ENCODE measurements around the gene TCERG1L.
"Not testable (repeated sequence)": the region's sequence is repeated elsewhere in the genome, so short reads cannot be mapped to it uniquely, and the experiment has no call there.

Gene TCERG1L

DNA sequence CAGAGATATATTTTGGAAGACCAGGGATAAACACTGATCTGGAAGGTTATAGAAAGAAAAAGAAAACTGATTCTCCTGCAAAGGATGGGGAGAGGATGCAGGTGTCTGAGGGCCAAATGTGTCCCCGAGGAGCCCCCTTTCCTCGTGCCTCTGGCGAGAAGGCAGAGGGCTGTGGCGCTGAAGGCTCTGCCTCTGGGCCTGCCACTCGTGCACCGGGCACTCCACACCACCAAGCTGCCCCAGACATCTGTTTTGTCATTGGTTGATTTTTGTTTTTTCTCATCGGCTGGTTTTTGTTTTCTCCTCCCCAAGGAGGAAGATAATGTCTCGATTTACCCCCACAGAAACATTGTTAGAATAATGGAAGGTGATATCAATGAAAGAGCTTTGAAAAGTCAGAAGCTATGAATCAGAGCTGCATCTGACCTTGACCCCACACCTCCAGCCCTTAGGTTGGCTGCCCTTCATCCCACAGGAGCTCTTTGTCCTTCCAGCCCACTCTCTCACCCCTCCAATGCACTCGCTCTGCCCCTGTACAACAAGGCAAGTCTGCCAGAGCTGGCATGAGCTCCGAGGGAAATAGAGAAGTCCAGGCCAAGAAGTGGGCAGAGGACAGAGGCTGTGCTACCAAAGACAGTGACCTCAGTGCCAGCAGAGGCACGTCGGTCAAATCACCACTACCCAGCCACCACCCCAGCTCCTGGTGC is 124.8 kb downstream of the TCERG1L start:
- no peak for DNase-seq (ENCODE audit: low read depth in 2 of 2)

DNA sequence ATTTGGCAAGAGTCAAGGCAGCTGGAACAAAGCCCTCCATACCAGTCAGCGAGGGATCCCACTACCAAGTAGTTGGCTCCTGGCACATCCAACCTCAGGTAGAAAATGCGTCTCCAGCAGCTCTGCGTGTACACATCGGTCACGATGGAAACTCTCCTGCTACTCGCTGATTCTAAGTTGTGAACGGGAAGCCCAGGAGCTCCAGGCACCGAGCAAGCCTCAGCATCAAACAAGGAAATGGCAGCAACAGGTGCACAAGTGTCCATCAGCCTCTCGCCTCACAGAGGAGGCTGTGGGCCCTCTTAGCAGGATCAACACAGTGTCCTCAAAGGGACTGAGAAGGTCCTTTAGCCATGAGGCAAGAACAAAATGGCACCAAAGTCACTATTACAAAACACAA is 127.0 kb downstream of the TCERG1L start:
- DNase-seq (ENCODE audit: low read depth in 2 of 2) = no peak

DNA sequence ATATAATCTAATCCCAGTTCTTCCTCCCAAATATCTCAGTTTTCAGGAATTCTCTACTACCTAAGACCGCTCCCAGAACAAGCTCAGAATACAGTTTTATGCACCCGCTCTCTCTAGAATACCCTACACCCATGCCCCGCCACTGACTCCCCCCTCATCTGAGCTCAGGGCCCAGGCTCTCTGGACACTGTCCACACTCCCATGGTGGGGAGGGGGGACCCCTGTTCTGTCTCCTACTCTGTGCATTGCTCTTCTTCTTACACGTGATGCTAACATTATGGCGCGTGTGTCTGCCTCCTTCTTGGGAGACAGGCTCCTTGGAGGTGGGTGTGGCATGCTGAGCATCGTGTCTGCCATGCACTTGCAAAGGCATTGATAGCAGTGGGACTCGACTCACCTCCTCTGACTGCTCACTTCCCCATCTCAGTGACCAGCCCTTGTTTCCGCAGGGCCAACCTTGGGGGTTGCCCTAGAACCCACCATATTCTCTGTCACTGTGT is 127.9 kb downstream of the TCERG1L start:
- no peak for DNase-seq (ENCODE audit: low read depth in 2 of 2)

GRCh38 chr10:131181456-131181855 is 130.1 kb downstream of the TCERG1L start:
- DNase-seq (ENCODE audit: low read depth in 2 of 2) = no peak

DNA sequence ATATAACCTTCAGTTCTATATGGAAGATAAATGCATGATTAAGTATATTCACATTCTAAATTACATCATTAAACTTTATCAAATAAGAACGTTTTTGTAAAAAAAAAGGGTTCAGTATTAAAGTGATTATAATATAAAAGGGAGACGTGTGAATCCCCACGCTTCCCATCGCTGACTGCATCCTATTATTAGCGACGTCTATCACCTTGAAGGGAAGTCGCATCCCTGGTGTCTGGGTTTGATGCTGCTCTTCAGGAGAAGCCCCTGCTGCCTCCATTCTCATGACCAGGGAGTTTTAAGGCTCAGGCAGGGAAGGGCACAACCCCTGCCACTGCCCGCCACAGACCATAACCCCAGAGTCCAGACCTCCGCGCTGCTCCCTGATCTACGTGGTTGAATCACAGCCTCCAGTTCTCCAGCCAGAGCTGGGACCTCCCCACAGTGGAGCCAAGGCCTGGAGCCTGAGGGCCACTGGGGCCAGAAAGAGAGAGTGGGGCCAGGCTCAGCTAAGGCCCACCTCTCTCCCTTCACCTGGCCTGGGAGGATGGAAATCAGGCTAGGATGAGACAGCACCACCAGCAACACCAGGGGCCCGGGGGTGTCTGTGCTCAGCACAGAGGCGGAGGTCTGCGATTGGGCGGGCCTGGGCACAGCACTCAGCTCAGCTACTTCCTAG is 130.6 kb downstream of the TCERG1L start:
- DNase-seq (ENCODE audit: low read depth in 2 of 2) = no peak

DNA sequence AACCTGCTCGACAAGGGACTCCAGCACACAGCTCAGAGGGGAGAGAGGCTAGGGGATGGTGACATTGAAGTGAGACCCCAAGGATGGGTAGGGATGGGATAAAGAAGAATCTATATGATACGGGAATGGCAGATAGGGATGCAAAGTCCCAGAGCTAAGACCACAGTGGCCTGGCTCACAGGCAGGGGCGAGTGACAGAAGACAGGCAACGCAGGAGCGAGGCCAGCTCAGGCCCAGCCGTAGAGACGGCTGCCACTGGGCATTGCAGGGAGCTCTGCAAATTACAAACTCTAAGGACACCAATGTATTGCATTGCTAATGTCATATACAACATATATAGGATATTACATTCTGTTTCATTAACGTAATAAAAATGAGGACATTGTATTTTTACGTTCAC is 131.4 kb downstream of the TCERG1L start:
- DNase-seq (ENCODE audit: low read depth in 2 of 2) = no peak

- DNase-seq (ENCODE audit: low read depth in 2 of 2) = no peak
These were observed 132.2 kb downstream of the TCERG1L start for GRCh38 chr10:131179361-131179760.

GRCh38 chr10:131178521-131179331 is 132.8 kb downstream of the TCERG1L start:
- no peak for DNase-seq (ENCODE audit: low read depth in 2 of 2)

GRCh38 chr10:131177431-131178327 is 133.8 kb downstream of the TCERG1L start:
- DNase-seq (ENCODE audit: low read depth in 2 of 2) = no peak

GRCh38 chr10:131176907-131177306 is 134.6 kb downstream of the TCERG1L start:
- no peak for DNase-seq (ENCODE audit: low read depth in 2 of 2)

- DNase-seq (ENCODE audit: low read depth in 2 of 2) = not testable (repeated sequence)
These were observed 135.2 kb downstream of the TCERG1L start for GRCh38 chr10:131176324-131176723.

DNA sequence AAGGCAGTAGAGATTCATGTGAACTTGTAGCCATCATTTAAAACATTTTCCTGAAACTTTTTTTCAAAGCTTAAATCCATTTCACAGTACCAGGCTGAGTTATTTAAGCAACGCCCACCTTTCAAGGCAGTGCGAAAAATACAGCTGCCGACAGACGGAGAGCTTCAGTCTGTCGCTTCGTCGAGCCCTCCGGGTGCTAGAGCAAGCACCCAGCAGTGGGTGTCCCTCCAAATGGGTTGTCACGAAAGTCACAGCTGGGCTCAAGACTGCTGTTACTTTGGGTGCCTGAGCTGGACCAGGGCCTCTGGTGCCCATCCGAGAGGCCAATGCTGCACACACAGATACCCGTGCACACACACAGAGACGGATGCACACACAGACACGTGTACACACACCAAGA is 135.6 kb downstream of the TCERG1L start:
- DNase-seq (ENCODE audit: low read depth in 2 of 2) = no peak

DNA sequence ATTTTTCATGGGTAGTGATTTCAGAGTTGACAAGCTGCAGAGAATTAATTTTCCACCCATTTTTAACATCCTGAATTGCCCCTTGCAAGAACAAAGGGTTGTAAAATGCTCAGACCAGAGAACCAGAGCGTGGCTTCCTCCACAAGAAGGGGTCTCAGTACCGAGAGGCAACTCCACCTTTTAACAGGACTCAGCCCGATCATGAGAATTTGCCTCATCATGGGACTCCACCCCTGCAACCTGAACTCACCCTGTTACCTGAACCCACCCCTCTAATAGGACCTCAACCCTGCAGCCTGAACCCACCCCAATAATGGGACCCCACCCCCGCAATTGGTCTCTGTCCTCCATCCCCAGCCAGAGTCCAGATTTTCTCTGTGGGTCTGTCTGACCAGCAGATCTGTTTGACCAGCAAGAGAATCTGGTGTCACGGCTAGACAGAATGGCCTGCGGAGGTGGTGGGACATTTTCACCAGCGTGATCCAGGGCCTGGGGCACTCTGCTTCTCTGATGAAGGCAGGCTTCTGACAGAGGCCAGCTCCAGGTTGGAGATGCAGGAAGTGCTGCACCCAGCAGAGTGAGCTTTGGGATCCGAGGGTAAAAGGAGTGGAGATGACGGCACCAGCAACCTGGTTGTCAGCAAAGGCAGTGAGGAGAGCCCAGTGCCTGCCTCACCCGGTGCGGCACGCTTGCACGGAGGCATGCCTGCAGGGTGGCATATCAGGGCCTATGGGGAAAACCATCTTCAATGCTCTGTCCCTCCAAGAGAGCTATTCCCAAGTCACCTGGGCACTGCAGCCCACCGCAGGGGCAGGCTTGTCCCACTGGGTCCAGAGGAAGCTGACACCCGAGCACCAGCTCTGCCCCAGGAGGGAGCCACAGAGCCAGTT is 136.6 kb downstream of the TCERG1L start:
- DNase-seq (ENCODE audit: low read depth in 2 of 2) = no peak

GRCh38 chr10:131174211-131174565 is 137.3 kb downstream of the TCERG1L start:
- no peak for DNase-seq (ENCODE audit: low read depth in 2 of 2)

DNA sequence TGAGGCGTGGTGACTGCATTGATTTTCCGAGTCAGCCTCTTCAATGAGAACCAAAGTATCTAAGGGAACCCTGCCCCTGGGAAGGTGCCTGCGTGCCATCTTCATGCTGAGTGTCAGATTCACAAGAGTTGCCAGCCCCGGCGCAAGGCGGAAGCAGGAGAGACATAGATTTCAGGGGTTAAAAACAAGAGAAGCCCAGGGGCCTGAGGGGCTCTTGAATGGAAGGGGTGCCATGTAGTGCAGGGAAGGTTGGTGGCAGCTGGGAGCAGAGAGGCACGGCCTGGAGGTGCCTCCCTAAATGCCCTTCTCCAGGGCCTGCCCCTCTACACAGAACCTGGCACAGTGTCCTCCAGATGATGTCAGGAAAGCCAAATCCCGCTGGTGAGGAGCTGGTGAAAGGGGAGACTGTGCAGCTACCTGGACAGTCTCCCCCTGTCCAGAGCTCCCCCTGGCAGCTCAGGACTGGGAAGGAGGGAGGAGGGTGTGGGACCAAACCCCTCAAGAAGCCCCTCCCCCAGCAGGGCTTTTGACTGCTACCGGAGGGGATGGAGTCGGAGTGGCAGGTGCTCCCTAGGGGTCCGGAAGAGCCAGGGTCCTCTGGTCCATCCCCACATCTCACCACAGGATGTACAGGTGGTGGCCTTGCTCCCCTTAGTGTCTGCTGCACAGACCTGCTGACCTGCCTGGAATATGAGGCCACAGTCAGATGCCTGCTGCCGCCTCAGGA is 137.9 kb downstream of the TCERG1L start:
- DNase-seq (ENCODE audit: low read depth in 2 of 2) = no peak

- no peak for DNase-seq (ENCODE audit: low read depth in 2 of 2)
These were observed 139.1 kb downstream of the TCERG1L start for GRCh38 chr10:131172433-131172832.

DNA sequence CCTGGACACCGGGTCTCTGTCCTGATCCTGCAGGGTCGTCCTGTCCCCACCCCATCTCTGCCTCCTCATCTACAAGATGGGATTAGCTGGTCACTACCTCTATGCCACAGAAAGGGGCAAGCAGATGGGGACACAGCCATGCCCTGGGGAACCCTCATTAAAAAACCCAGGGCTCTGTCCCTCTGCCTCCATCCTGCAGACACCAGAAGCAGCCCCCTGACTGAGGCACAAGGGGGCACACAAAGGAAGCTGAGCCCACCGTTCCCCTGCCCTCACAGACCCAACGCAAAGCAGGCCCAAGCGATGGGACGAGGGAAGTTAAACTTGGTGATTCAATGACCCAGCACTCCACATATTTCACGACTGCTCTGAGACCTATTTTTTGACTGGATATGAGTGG is 142.4 kb downstream of the TCERG1L start:
- no peak for DNase-seq (ENCODE audit: low read depth in 2 of 2)

GRCh38 chr10:131168238-131168875 is 143.2 kb downstream of the TCERG1L start:
- DNase-seq (ENCODE audit: low read depth in 2 of 2) = no peak
